B cell (primary cell): ENCODE data around the gene PSME1. TPM values are rescaled to one million over a fixed set of nuclear protein-coding genes. Genes with fewer than 3 reads are reported as not detected.

Source experiments
- ATAC-seq: fragments of 200-7000 bp; cut with Tn5 transposase; one replicate; pipeline ENCODE4 v1.10.0; 2021; ENCODE audit warnings: low read depth, mild to moderate bottlenecking, moderate number of reproducible peaks, moderate library complexity
- CTCF ChIA-PET: fragments of 350-600 bp; sonication (Branson Sonifier 250); formaldehyde crosslinking; loops from one replicate; lab custom pipeline; 2021; ENCODE audit warnings: antibody characterized with exemption, inconsistent platforms; lab: Charles Lee
- POLR2A ChIA-PET: fragments of 350-600 bp; sonication (Branson Sonifier 250); formaldehyde crosslinking; loops from one replicate; lab custom pipeline; 2021; ENCODE audit warnings: antibody characterized with exemption; lab: Charles Lee
- DNase-seq: peaks from one replicate; pipeline ENCODE4 v3.0.0; 2013
- H2AFZ ChIP-seq: 2 replicates; pipeline ENCODE4 v1.6.1; 2012; ENCODE audit warnings: mild to moderate bottlenecking, low read depth, low read length; ENCODE audit not compliant: insufficient read depth, poor library complexity, severe bottlenecking
- H3K27ac ChIP-seq, 2 donors: 1 replicate in 1 of 2; 2 replicates in 1 of 2; pipeline ENCODE4 v1.5.1; 2012 to 2013; ENCODE audit warnings: low read length in 2 of 2, mild to moderate bottlenecking in 2 of 2, moderate library complexity in 1 of 2
- H3K27me3 ChIP-seq, 4 experiments: fragments of 200-600 bp in 1 of 4; sonication (generic) in 1 of 4; replicated peaks in 1 of 4; 1 replicate in 2 of 4; 2 replicates in 2 of 4; pipeline versions ENCODE4 v1.6.1 to v1.7.0; 2013 to 2016; ENCODE audit warnings: low read length in 3 of 4, mild to moderate bottlenecking in 2 of 4, mixed read lengths in 1 of 4, moderate library complexity in 1 of 4; ENCODE audit not compliant: insufficient read depth in 4 of 4, control insufficient read depth in 3 of 4; ENCODE audit errors: control extremely low read depth in 1 of 4
- H3K36me3 ChIP-seq, 2 experiments: replicated peaks in 1 of 2; 1 replicate in 1 of 2; 2 replicates in 1 of 2; pipeline versions ENCODE4 v1.6.1 to v1.7.1; 2013; ENCODE audit warnings: low read length in 1 of 2; ENCODE audit not compliant: insufficient read depth in 2 of 2, control insufficient read depth in 1 of 2; ENCODE audit errors: control extremely low read depth in 1 of 2, extremely low read depth in 1 of 2
- H3K4me1 ChIP-seq, 2 donors: fragments of 200-600 bp in 1 of 2; sonication (generic) in 1 of 2; 1 replicate in 1 of 2; 2 replicates in 1 of 2; pipeline versions ENCODE4 v1.5.1 to v1.6.1; 2013 to 2017; ENCODE audit warnings: low read length in 2 of 2; ENCODE audit not compliant: control insufficient read depth in 2 of 2, insufficient read depth in 2 of 2
- H3K4me2 ChIP-seq: replicated peaks from 2 replicates; pipeline ENCODE3; 2012; ENCODE audit warnings: mild to moderate bottlenecking, low read depth, low read length; ENCODE audit not compliant: poor library complexity, severe bottlenecking
- H3K4me3 ChIP-seq, 5 experiments: fragments of 200-600 bp in 1 of 5; sonication (generic) in 1 of 5; 1 replicate in 3 of 5; 2 replicates in 2 of 5; pipeline versions ENCODE4 v1.5.1 to v1.7.0; 2011 to 2016; ENCODE audit warnings: low read length in 4 of 5, mild to moderate bottlenecking in 4 of 5, low read depth in 2 of 5, control low read depth in 1 of 5, moderate library complexity in 1 of 5; ENCODE audit not compliant: insufficient read depth in 1 of 5; ENCODE audit errors: control extremely low read depth in 1 of 5, extremely low read depth in 1 of 5
- H3K79me2 ChIP-seq: fragments of 200-600 bp; sonication (generic); one replicate; pipeline ENCODE4 v1.6.0; 2016; ENCODE audit warnings: low read length; ENCODE audit not compliant: control insufficient read depth, insufficient read depth
- H3K9ac ChIP-seq: fragments of 200-600 bp; sonication (generic); 2 replicates; pipeline ENCODE4 v1.6.1; 2017; ENCODE audit warnings: mild to moderate bottlenecking, low read length, moderate library complexity
- H3K9me3 ChIP-seq, 3 donors: one replicate each; pipeline versions ENCODE4 v1.6.1 to v1.7.1; 2013; ENCODE audit warnings: low read length in 2 of 3; ENCODE audit not compliant: control insufficient read depth in 2 of 3, insufficient read depth in 1 of 3; ENCODE audit errors: control extremely low read depth in 1 of 3
- H4K20me1 ChIP-seq: 2 replicates; pipeline ENCODE4 v1.6.0; 2012; ENCODE audit warnings: mild to moderate bottlenecking, low read length; ENCODE audit not compliant: insufficient read depth, control insufficient read depth, poor library complexity, severe bottlenecking
- H3K27ac Mint-ChIP-seq: one replicate; pipeline ENCODE4 v1.8.0; 2021; ENCODE audit warnings: mixed read lengths
- H3K27me3 Mint-ChIP-seq: one replicate; pipeline ENCODE4 v1.8.0; 2021; ENCODE audit warnings: mixed read lengths
- H3K4me1 Mint-ChIP-seq: one replicate; pipeline ENCODE4 v1.8.0; 2021; ENCODE audit warnings: mixed read lengths
- H3K4me3 Mint-ChIP-seq: one replicate; pipeline ENCODE4 v1.8.0; 2021; ENCODE audit warnings: mixed read lengths
- H3K9me3 Mint-ChIP-seq: one replicate; pipeline ENCODE4 v1.8.0; 2022; ENCODE audit warnings: mixed read lengths; ENCODE audit not compliant: insufficient read depth
- CTCF ChIP-seq: fragments of 200-600 bp; IDR thresholded peaks from one replicate; pipeline ENCODE4 v1.8.0; 2022; ENCODE audit warnings: antibody characterized with exemption, mild to moderate bottlenecking
- EZH2 ChIP-seq: IDR thresholded peaks from 2 replicates; pipeline ENCODE4 v1.6.1; 2012; ENCODE audit warnings: borderline replicate concordance, low read depth, mild to moderate bottlenecking, moderate library complexity, low read length; ENCODE audit not compliant: insufficient read depth, poor library complexity, severe bottlenecking
- WGBS: methylation state at CpG from one replicate; pipeline ENCODE4 v1.1.5; 2013; ENCODE audit warnings: missing lambda C conversion rate; ENCODE audit not compliant: insufficient coverage; 5-methylcytosine and 5-hydroxymethylcytosine counted together
- intact Hi-C: fragments of 100-400 bp; cut with micrococcal nuclease; formaldehyde crosslinking; loops from one replicate; pipeline ENCODE4 v1.10.0; 2022
- polyA plus RNA-seq: library from polyadenylated mRNA; depleted of rRNA; stranded (reverse); fragments of >200 nt; gene quantifications from 2 replicates; pipeline ENCODE4 v1.2.3, GENCODE V29; 2012
- total RNA-seq, 2 donors: library from RNA; stranded (reverse); fragments of 120-200 nt in 1 of 2; gene quantifications; 1 replicate in 1 of 2; 2 replicates in 1 of 2; pipeline versions ENCODE4 v1.2.3 to v1.2.4, GENCODE V29; 2013 to 2022

Gene PSME1
- total and polyA plus RNA-seq, 2 donors (not counting 1 experiment from before 2014, with no cell fraction given): 237 to 257 TPM

- Histone ChIP-seq H3K9ac (peak overlapping the region; percentile 98), H3K4me2 (peak overlapping the region; percentile 95), H3K4me3 (peak overlapping the region; percentile 88 to 99 (median 97)), H3K79me2 (peaks cover 48% of the 10 kb centered on the region), H3K27ac (peak overlapping the region; percentile 99 to 100), H3K9me3 (no peaks in the 10 kb centered on the region), H3K4me1 (peaks cover 24 to 34% of the 10 kb centered on the region in 2 donors), H2AFZ (peak overlapping the region; percentile 82), H4K20me1 (peaks cover 13% of the 10 kb centered on the region), H3K36me3 (peaks cover 0 to 18% of the 10 kb centered on the region in 2 experiments), H3K27me3 (no peaks in the 10 kb centered on the region)
- no peaks in the 10 kb centered on the region for H3K27me3 Mint-ChIP-seq
- H3K27ac Mint-ChIP-seq: peak overlapping the region; percentile 100
- intact Hi-C loops: loop anchor here (10.0 kb wide), 1 partner anchor 559 kb away; the partner anchor contains the start of genes THTPA and ZFHX2
- DNase-seq (no peak), ATAC-seq (no peak)
- TF ChIP-seq CTCF (no peak), EZH2 (no peak)
- 7% methylated on average over 9 of the region's 15 CpGs for WGBS
- peaks cover 33% of the 10 kb centered on the region for H3K4me1 Mint-ChIP-seq
- H3K4me3 Mint-ChIP-seq: peak overlapping the region; percentile 93
- ChIA-PET POLR2A (interaction anchor here (0.5 to 2.9 kb wide), 10 partner anchors 19 to 129 kb away, joined by 3 to 49 read pairs (median 22); partner anchors contain the start of genes EMC9, IRF9, PCK2 and PSME1), CTCF (interaction anchor here (1.0 to 4.1 kb wide), 15 partner anchors 8 to 318 kb away, joined by 3 to 37 read pairs (median 9); partner anchors contain the start of genes EMC9, IRF9, MDP1 and PCK2)
- H3K9me3 Mint-ChIP-seq: no peaks in the 10 kb centered on the region
These were observed 22.6 kb upstream of the PSME1 start for GRCh38 chr14:24113379-24113800.
